NCI-H526 (cell line): ENCODE data around the gene TRAPPC8.
"Not testable (repeated sequence)": the region's sequence is repeated elsewhere in the genome, so short reads cannot be mapped to it uniquely, and the experiment has no call there.

ENCODE experiments used
- DNase-seq, 2 experiments: peaks; one replicate each; lab custom pipeline; 2025; lab: John Stamatoyannopoulos, UW

Gene TRAPPC8

GRCh38 chr18:31863103-31863502 lies 79.8 kb downstream of the TRAPPC8 start:
- DNase-seq, result no peak

- DNase-seq, result no peak
Observed at GRCh38 chr18:31860488-31860887, 82.4 kb downstream of the TRAPPC8 start.

- no peak for DNase-seq
Observed at GRCh38 chr18:31857526-31858106, 85.3 kb downstream of the TRAPPC8 start.

DNA sequence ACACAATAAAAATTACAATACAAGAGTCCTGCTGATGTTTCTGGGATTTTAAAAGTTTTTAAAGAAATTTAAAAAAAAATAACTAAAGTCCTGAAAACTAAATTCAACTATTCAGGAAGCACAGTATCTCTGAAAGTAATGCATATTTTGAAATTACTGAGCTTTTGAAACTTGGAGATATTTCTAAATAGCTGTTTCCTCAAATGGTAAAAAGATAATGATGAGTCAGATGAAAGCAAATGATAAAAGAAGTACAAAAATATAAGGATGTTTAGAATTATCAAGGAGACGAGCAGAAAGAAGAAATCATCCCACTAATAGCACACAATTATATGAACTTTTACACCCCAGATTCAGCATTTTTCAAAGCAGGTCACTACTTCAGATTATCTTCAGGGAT lies 92.1 kb downstream of the TRAPPC8 start:
- DNase-seq, result no peak

- no peak for DNase-seq
Observed at GRCh38 chr18:31840499-31840898, 102.4 kb downstream of the TRAPPC8 start.

DNA sequence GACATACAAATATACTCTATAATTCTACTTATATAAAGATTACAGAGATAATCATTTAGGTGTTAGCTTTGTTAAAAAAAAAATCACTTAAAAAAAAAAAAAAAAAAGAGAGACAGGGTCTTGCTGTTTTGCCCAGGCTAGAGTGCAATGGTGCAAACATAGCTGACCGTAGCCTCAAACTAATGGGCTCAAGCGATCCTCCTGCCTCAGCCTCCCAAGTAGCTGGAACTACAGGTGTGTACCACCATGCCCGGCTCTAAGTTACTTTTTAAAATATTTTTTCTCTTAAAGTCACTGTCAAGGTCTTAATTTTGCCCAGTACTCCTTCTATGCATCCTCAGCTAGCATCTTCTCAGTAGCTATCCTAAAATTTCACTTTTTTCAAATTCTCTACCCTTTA lies 105.0 kb downstream of the TRAPPC8 start:
- DNase-seq, result no peak

DNA sequence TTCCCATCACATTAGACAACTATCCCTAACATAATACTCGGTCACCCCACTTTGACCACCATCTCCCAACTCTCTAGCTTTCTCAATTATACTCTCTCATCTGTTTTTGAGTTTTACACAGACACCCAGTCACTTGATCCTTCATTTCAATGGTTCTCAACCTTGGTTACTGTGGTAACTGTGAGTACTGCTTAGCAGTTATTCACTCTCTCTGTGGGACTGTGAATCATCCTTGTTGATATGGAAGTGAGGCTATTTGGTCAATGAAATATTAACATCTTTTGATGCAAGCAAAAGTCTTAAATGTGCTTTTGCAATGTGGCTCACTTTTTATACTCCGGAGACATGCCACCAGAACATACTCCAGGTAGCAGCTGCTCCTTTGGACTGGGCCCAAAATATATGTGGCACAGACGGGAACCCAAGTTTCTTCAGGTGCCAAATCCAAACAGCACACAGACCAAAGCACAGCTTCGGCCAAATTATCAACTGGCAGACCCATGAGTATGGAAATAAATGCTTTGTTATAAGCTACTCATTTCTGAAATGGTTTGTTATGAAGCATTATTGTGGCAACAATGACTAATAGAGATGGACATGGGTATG lies 107.3 kb downstream of the TRAPPC8 start:
- no peak for DNase-seq

GRCh38 chr18:31831903-31832302 lies 111.0 kb downstream of the TRAPPC8 start:
- no peak for DNase-seq

DNA sequence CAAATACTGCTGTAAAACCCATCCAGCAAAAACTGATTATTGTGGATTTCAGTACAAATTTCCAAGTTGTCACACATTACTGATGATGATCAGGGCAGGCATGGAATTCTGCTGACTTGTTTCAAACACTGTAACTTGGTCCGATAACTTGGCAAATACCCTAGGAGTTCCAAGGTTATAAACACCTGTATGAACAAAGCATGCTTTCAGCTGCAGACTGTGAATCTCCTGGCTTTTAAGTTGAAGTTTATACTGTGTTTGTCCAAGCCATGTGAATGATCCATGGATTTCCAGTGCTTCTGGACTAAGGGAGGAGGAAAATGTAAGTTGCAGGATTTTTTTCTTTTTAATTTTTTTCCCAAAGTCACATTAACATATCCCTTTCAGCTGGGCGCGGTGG lies 112.2 kb downstream of the TRAPPC8 start:
- DNase-seq, result no peak

DNA sequence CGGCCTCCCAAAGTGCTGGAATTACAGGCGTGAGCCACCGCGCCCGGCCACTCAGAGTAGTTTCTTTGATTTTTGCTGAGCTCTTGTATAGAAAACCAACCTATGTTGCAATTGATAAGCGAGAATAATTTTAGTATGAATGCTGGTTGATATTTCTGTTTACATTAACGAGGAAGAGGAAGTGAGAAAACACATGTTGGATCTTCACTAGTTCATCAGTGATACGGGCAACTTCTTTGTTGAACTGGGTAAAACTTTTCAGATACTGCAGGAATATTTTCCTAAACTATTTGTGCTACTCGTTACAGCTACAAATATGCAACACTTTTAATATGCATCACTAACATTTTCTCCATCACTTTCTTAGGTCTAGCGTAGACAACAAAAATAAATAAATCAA lies 114.3 kb downstream of the TRAPPC8 start:
- no peak for DNase-seq

DNA sequence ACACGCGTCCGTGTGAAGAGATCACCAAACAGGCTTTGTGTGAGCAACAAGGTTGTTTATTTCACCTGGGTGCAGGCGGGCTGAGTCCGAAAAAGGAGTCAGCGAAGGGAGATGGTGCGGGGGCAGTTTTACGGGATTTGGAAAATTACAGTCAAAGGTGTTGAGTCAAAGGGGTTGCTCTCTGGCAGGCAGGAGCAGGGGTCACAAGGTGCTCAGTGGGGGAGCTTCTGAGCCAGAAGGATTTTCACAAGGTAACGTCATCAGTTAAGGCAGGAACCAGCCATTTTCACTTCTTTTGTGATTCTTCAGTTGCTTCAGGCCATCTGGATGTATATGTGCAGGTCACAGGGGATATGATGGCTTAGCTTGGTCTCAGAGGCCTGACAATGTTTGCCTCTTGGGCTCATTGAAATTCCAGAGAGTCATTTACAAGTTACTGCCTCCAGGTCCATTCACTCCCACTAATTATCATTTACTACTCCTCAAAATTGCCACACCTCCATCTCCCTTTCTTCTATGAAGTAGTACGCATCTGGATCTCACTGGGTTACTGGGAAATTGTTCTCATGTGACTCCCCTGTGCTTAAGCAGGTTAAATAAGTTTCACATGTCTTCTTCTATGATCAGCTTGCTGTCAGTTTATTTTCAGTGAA lies 116.1 kb downstream of the TRAPPC8 start:
- not testable (repeated sequence) for DNase-seq

DNA sequence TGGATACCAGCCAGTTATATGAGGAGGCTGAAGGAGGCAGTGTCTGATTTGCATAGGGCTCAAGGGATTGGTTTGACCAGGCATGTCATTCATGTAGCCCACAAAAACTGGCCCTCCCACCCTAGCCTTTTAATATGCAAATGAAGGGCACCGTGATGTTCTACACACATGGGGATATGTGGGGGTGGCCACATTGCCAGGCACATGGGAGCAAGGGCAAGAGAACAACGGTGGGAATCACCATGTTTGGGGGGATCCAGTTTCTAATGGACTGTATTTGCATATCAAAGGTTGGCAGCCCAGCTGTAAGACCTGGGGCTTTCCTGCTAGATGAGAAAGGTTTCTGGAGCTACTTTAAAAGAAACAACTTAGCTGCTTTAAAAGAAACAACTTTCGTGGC lies 117.2 kb downstream of the TRAPPC8 start:
- peak in 1 of 2 experiments; percentile 36 for DNase-seq

DNA sequence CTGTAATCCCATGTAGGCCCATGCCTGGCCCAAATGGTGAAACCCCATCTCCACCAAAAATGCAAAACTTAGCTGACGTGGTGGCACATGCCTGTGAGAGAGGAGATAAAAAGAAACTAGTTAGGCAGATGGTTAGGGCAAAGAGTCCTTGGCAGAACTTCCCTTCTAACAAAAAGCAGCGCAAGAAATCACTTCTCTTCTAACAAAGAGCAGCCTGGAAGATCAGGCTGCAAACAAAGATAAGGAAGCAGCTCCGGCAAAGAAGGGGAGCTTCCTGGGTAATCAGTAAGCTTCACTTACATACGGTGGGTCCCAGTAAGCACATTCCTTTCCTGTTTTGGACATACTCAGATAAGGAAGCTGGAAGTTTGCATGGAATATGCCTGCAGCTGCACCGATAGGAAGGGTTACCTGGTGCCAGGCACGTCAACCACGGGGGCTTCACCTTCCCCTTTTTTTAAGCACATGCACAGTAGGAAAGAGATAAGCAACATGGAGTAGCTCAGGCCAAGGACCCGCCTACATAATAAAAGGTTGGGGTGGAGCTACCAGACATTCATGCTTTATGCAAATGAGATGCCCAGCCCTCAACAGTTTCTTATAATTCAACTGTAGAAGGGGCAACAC lies 121.3 kb downstream of the TRAPPC8 start:
- DNase-seq, result no peak

GRCh38 chr18:31819925-31820229 lies 123.1 kb downstream of the TRAPPC8 start:
- no peak for DNase-seq

- peak; percentile 11 to 72 for DNase-seq
Observed at GRCh38 chr18:31819106-31819924, 123.6 kb downstream of the TRAPPC8 start.

GRCh38 chr18:31814132-31814531 lies 128.8 kb downstream of the TRAPPC8 start:
- no peak for DNase-seq

DNA sequence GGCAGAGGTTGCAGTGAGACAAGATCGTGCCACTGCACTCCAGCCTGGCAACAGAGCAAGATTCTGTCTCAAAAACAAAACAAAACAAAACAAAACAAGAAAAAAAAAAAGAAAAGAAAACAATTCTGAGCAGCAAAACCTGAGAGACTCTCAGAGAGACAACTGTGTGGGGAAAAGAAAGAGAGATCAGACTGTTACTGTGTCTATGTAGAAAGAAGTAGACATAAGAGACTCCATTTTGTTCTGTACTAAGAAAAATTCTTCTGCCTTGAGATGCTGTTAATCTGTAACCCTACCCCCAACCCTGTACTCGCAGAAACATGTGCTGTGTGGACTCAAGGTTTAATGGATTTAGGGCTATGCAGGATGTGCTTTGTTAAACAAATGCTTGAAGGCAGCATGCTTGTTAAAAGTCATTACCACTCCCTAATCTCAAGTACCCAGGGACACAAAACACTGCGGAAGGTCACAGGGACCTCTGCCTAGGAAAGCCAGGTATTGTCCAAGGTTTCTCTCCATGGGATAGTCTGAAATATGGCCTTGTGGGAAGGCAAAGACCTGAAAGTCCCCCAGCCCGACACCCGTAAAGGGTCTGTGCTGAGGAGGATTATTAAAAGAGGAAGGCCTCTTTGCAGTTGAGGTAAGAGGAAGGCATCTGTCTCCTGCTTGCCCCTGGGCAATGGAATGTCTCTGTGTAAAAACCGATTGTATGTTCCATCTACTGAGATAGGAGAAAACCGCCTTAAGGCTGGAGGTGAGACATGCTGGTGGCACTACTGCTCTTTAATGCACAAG lies 132.4 kb downstream of the TRAPPC8 start:
- peak; percentile 22 to 46 for DNase-seq

DNA sequence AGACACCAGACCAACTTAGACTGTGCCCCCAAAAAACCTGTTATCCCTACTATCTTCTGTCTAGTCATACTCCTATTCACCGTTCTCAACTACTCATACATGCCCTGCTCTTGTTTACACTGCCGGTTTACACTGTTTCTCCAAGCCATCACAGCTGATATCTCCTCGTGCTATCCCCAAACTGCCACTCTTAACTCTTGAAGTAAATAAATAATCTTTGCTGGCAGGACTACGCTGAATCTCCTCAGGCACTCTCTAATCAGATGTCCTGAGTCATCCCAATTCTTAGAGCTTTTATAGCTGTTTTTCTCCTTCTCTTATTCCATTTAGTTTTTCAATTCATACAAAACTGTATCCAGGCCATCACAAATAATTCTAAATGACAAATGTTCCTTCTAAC lies 133.9 kb downstream of the TRAPPC8 start:
- not testable (repeated sequence) for DNase-seq

DNA sequence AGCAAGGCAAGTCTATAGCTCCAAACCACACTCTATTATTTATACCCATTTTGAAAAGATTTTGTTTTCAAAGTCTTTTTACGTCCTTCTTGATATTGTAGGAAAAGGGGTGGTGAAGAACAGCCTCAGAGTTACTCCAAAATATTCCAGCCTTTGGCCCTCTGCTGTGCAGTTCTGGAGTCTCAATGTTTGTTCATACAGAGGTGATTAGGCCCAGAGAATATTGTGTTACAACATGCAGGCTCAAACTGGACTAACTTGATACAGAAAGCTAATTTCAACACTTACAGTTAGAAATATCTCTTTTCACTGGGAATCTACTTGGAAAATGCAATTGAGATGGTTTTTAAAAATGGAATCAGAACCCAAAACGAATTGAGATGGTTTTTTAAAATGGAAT lies 141.8 kb downstream of the TRAPPC8 start:
- DNase-seq, result no peak

- DNase-seq, result not testable (repeated sequence)
Observed at GRCh38 chr18:31799257-31799656, 143.7 kb downstream of the TRAPPC8 start.

GRCh38 chr18:31798399-31798798 lies 144.5 kb downstream of the TRAPPC8 start:
- DNase-seq, result no peak

DNA sequence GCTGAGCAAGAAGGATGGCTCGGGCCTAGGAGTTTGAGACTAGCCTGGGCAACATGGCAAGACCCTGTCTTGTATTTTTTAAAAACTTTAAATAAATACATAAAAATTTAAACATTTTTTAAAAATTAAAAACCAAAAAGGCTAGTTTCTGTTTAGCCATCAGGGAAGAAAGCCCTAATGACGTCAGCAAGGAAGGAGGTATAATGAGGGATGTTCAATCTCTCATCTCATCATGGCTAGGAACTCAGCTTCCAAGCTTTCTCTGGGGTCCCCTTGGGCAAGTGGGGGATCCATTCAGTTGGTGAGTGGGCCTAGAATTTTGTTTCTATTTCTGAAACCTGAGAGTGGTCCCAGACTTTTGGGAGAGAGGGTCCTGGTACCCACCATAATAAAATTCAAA lies 147.2 kb downstream of the TRAPPC8 start:
- DNase-seq, result no peak
